HG02884 (cell line): ENCODE data around the gene F2RL3.

ENCODE experiments used
- ATAC-seq: cut with Tn5 transposase; IDR thresholded peaks from one replicate; pipeline ENCODE4 v1.9.1; 2021; ENCODE audit warnings: mild to moderate bottlenecking, moderate library complexity; ENCODE audit not compliant: unreplicated experiment

The F2RL3 gene

DNA sequence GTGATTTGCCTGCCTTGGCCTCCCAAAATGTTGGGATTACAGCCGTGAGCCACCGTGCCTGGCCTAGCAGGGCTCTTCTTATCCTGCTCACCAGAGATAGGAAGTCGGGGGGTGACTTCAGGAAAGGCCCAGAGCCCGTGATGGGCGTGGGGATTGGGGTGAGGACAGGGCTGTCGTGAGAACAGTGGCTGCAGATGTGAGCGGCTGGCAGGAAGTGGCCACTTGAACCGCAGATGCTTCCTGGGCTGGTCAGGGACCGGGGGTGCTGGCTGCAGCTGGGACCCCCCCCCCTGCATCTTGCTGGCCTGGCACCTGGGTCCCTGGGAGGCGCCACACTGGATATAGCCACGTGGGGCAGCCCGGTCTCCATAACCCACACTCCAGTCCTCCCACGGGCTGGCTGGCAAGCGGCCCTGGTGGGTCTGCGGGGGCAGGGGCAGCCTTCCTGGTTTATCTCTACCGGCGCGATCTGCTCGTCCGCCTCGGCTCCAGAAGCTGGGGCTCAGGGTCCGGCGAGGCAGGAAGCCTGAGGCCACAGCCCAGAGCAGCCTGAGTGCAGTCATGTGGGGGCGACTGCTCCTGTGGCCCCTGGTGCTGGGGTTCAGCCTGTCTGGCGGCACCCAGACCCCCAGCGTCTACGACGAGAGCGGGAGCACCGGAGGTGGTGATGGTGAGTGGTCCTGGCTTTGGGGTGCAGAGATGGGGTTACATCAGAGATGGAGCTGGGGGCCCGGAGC is at the start of gene F2RL3:
TSS of gene F2RL3 (plus strand) at position 371 of the 737 bp plus-strand sequence. CDS start at position 562, 191 bp downstream.
- ATAC-seq, result no peak

GRCh38 chr19:16841391-16841926 is 47.3 kb upstream of the F2RL3 start:
- no peak for ATAC-seq

DNA sequence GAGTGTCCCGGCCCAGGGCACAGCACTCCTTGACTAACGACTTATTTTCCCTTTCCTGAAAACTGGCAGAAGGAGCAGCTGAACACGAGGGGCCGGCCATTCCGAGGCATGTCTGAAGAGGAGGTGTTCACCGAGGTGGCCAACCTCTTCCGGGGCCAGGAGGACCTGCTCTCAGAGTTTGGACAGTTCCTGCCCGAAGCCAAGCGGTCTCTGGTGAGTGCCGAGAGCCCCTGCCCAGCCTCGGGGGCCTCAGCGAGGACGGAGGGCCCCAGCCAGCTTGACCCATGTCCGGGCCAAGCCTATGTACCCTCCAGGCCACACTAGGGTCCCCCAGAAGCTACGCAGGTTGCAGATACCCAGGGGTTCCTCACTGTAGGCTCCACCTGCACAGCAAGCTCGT is 41.9 kb upstream of the F2RL3 start:
- ATAC-seq, result no peak

- ATAC-seq, result no peak
Measured at GRCh38 chr19:16847430-16847829, 41.4 kb upstream of the F2RL3 start.

GRCh38 chr19:16849168-16849567 is 39.6 kb upstream of the F2RL3 start:
- no peak for ATAC-seq

DNA sequence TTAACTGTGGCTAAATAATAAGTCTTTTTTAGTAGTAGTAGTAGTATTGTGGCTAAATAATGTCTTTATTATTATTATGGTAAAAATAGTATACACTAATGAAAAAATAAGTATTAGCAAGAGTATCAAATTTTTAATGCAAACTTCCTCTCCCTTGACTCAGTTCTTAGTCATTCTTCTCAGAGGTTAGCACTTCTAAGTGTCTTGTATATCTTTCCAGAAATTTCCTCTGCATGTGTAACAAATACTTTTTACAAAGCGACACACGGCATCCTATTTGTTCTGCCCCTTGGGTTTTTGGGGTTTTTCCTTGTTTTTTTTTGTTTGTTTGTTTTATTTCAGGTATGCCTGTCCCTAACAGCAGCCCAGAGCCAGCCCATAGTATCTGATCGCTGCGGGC is 38.7 kb upstream of the F2RL3 start:
- ATAC-seq, result no peak

GRCh38 chr19:16851031-16851712 is 37.6 kb upstream of the F2RL3 start:
- ATAC-seq, result no peak

- no peak for ATAC-seq
Measured at GRCh38 chr19:16853066-16853465, 35.7 kb upstream of the F2RL3 start.

DNA sequence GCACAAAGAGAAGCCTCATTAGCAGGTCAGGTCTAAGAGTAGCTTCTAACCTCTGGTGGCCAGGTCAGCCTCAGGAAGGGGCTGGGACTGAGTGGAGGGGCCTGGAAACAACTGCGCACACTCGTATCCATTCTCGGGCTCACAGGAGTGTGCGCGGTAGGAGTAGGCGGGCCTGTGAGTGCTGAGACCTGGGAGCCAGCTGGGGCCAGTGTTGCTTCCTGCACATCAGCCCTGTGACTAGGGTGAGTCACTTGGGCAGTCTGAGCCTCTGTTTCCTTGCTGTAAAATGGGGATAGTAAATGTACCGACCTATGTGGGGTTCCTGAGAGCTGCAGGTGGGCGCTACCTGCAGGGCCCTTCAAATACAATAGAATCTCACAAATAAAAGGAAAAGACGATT is 32.7 kb upstream of the F2RL3 start:
- ATAC-seq, result no peak

GRCh38 chr19:16859626-16860025 is 29.2 kb upstream of the F2RL3 start:
- ATAC-seq, result no peak

GRCh38 chr19:16860118-16860517 is 28.7 kb upstream of the F2RL3 start:
- ATAC-seq, result no peak

DNA sequence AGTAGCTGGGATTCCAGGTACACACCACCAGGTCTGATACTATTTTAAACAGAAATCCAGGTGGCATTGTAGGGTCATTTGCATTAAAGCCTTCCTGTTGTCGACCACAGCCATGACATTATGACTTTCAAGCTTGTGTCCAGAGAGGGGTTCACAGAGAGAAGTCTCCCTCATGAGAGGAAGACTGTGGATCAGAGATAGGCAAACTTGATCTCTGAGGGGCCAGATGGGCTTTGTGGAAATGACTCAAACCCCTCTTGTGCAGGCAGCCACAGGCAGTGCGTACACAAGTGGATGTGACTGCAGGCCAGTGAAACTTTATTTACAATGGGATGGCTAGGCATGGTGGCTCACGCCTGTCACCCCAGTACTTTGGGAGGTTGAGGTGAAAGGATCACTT is 27.8 kb upstream of the F2RL3 start:
- ATAC-seq, result no peak

GRCh38 chr19:16861834-16862233 is 27.0 kb upstream of the F2RL3 start:
- no peak for ATAC-seq

DNA sequence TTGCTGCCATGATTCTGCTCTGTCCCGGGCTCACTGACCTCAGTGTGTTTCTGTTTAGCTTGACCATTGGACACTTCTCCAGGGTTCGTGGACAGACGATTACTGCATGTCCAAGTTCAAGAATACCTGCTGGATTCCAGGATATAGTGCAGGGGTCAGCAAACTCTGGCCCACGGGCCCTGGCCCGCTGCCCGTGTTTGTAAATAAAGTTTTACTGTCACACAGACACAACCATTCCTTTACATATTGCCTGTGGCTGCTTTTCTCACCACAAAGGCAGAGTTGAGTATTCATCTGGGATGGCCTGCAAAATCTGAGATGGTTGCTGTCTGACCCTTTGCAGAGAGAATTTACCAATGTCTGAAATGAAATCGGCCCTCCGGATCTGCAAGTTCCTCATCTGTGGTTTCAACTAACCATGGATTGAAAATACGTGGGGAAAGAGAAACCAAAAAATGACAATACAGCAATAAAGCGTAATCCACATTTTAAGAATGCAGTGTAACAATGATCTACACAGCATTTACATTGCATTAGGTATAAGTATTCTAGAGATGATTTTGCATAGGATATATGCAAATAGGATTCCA is 25.9 kb upstream of the F2RL3 start:
- ATAC-seq, result no peak

DNA sequence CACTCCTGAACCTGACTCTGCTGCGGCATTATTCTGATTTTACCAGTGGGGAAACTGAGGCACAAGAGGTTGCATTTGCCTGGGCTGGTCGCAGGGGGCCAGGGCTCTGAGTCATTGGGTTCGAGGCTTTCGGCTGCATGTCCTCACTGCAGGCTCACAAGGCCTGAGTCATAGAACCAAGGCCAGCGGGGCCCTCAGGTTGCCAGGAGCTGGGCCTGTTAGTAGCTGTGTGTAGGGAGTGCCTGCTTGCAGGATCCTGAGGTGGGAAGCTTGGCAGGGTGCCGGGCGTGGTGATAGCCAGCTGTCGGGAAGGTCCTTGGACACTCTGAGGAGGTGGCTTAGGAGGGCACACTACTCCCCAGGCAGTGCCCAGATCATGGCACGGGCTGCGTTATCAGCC is 21.6 kb upstream of the F2RL3 start:
- no peak for ATAC-seq

- no peak for ATAC-seq
Measured at GRCh38 chr19:16868423-16869130, 20.2 kb upstream of the F2RL3 start.

DNA sequence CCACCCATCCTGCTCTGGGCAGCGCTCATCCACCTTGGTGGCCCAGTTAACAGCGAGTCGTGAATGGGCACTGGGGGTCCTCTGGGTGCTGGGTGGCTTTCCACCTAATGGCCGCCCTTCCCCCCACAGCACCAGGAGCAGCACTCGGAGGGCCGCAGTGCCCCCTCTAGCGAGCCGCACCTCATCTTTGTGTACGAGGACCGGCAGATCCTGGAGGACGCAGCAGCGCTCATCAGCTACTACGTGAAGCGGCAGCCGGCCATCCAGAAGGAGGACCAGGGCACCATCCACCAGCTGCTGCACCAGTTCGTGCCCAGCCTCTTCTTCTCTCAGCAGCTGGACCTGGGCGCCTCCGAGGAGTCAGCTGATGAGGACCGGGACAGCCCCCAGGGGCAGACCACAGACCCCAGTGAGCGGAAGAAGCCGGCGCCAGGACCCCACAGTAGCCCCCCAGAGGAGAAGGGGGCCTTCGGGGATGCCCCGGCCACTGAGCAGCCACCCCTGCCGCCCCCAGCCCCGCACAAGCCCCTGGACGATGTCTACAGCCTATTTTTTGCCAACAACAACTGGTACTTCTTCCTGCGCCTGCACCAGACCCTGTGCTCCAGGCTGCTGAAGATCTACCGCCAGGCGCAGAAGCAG is 19.3 kb upstream of the F2RL3 start:
- no peak for ATAC-seq

DNA sequence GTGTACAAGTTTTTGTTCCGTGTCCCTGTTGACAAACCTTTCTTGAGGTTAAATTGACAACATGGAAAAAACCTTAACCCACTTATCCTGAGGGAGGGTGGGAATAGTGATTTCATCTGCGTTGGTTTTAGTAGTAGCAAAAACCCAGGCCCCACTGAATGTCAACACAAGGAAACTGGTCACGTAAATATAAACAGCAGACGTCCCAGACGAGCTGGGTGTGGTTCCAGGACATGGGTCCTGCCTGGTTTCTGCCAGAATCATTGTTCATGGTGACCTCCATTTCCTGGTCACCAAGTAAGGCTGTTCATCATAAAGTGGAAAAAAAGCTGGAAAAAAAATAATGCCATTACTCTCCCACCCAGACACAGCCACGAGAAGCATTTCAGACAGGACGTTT is 16.9 kb upstream of the F2RL3 start:
- ATAC-seq, result no peak

DNA sequence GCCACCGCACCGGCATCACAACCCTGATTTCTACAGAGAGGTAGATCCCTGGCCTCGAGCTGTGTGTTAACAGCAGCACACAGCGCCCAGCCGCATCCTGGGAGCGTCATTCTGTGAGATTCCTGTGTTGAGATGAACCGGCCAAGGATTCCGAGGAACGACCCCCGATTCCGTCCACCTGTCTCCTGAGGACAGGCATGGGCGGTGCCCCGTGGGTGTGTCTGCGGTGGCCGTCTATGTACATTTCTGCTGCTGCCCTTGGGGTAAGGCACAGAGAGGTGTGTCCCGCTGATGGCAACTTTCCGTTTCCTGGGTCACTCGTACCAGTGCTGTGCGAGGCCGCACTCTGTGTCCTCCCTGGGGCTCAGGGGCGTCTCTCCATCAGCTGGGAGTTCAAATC is 16.1 kb upstream of the F2RL3 start:
- no peak for ATAC-seq

DNA sequence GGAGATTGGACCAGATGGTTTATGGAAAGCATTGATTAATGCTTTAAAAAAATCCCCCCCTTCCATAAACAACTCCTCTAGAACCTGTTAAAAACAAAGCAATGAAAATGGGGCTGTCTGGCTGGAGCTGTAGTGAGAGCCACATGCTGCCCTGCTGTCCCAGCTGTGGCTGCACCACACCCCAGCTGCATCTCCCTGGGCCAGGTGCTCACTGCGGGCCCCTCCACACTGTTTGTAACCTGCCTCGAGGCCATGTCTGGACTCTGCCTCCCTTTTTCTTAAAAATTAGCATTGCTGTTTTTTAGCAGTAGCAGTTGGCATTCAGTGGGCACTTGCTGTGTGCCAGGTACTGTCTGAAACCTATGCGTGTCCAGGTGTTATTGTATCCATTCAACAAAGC is 15.2 kb upstream of the F2RL3 start:
- ATAC-seq, result no peak
